NCI-H510A (cell line): ENCODE measurements around the gene MYBPH.

ENCODE experiments used
- DNase-seq: peaks from one replicate; lab custom pipeline; 2025; lab: John Stamatoyannopoulos, UW

Gene MYBPH

GRCh38 chr1:203148579-203148978 lies 27.0 kb downstream of the MYBPH start:
- DNase-seq: no peak

- no peak for DNase-seq
Observed at GRCh38 chr1:203148127-203148526, 27.5 kb downstream of the MYBPH start.

GRCh38 chr1:203147376-203147775 lies 28.2 kb downstream of the MYBPH start:
- no peak for DNase-seq

- no peak for DNase-seq
Observed at GRCh38 chr1:203146537-203146936, 29.1 kb downstream of the MYBPH start.

- no peak for DNase-seq
Observed at GRCh38 chr1:203146042-203146369, 29.6 kb downstream of the MYBPH start.

- DNase-seq: no peak
Observed at GRCh38 chr1:203145321-203146041, 30.1 kb downstream of the MYBPH start.

GRCh38 chr1:203144661-203145060 lies 31.0 kb downstream of the MYBPH start:
- no peak for DNase-seq

- DNase-seq: no peak
Observed at GRCh38 chr1:203143641-203144040, 32.0 kb downstream of the MYBPH start.

GRCh38 chr1:203142684-203143408 lies 32.8 kb downstream of the MYBPH start:
- no peak for DNase-seq

- no peak for DNase-seq
Observed at GRCh38 chr1:203142124-203142523, 33.5 kb downstream of the MYBPH start.

GRCh38 chr1:203140743-203141520 lies 34.7 kb downstream of the MYBPH start:
- no peak for DNase-seq

- DNase-seq: no peak
Observed at GRCh38 chr1:203139976-203140475, 35.6 kb downstream of the MYBPH start.

GRCh38 chr1:203138066-203138465 lies 37.6 kb downstream of the MYBPH start:
- DNase-seq: no peak

GRCh38 chr1:203137324-203137723 lies 38.3 kb downstream of the MYBPH start:
- no peak for DNase-seq

GRCh38 chr1:203136409-203137042 lies 39.1 kb downstream of the MYBPH start:
- DNase-seq: no peak

GRCh38 chr1:203135636-203136305 lies 39.9 kb downstream of the MYBPH start:
- DNase-seq: no peak

- no peak for DNase-seq
Observed at GRCh38 chr1:203133970-203134725, 41.5 kb downstream of the MYBPH start.

- no peak for DNase-seq
Observed at GRCh38 chr1:203131548-203132200, 44.0 kb downstream of the MYBPH start.

GRCh38 chr1:203130358-203130985 lies 45.2 kb downstream of the MYBPH start:
- DNase-seq: no peak
